Esophagus mucosa (tissue), 1 donor: ENCODE measurements around the gene B3GALNT2. TPM values are rescaled to one million over a fixed set of nuclear protein-coding genes. Genes with fewer than 3 reads are reported as not detected.
"Not testable (repeated sequence)": the region's sequence is repeated elsewhere in the genome, so short reads cannot be mapped to it uniquely, and the experiment has no call there.

Source experiments
- ATAC-seq: fragments of 200-7000 bp; cut with Tn5 transposase; one replicate; pipeline ENCODE4 v1.9.1; 2020
- total RNA-seq: library from RNA; stranded (reverse); gene quantifications from one replicate; pipeline ENCODE4 v1.2.4, GENCODE V29; 2023
- donor health status: DM: yes; HTN: yes; CAD: no.

Gene B3GALNT2
- 25.5 TPM for total RNA-seq

DNA sequence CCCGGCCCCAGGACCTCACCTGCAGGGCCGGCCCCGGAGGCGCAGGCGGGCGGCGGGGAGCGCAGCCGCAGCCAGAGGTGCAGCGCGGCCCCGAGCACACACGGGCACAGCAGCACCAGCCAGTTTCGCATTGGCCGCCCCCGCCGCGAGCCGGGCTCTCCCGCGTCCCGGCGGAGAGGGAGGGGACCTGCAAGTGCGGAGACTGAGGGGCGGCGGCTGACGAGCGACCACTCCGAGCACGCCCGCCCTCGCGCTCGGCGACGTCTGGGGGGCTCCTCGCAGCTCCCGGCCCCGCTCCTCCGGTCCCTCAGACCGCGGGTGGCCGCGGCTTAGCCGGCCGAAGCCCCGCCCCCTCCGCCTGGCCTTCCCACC is at the start of gene B3GALNT2:
Gene B3GALNT2 (minus strand): TSS at position 331 of the 372 bp plus-strand sequence. CDS start 200 bp downstream, at position 131.
- peak; percentile 53 for ATAC-seq

DNA sequence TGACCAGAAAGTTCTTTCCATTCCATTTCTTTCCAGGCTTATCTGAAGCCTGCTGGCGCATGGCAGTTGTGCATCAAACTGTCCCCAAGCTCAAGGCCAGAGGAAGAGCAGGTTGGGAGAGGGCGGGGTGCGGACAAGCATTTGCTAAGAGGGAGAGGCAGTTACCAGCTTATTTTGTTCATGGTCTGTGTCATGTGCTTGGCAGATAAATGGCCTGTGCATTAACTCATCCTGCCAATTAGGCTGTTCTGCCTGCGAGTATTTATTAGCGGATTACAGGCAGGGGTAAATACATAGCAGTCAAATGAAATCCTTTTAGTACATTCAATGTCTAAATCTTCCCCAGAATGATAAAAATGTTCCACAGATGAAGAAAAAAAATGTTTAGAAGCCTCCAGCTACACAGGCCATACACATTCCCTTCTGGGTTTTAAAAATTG is 48.9 kb upstream of the B3GALNT2 start:
- peak; percentile 71 for ATAC-seq

DNA sequence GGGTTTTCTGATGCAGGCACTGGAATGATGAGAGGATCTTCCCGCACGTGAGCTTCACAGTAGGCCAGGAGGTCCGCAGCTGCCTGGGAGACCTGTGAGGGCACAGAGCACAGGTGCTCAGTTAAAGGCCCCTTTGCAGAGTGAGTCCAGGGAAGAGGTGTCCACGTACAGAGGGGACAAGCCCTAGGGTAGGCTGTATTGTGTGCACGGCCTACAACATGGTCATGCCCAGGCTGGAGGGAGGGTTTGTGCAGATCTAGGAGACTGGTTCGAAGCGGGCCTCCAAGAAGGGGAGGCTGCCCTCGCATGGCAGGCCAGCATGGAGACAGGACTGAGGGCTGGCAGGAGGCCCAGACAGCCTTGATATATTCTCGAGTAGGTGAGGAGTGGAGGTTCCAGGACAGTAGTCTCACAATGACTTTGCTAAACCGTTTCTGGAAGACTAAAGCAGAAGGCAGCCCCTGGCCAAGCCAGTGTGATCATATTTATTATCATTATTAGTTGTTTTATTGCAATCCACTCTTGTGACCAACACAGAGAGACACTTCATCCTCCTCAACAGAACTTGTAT is 48.0 kb upstream of the B3GALNT2 start:
- ATAC-seq = no peak

DNA sequence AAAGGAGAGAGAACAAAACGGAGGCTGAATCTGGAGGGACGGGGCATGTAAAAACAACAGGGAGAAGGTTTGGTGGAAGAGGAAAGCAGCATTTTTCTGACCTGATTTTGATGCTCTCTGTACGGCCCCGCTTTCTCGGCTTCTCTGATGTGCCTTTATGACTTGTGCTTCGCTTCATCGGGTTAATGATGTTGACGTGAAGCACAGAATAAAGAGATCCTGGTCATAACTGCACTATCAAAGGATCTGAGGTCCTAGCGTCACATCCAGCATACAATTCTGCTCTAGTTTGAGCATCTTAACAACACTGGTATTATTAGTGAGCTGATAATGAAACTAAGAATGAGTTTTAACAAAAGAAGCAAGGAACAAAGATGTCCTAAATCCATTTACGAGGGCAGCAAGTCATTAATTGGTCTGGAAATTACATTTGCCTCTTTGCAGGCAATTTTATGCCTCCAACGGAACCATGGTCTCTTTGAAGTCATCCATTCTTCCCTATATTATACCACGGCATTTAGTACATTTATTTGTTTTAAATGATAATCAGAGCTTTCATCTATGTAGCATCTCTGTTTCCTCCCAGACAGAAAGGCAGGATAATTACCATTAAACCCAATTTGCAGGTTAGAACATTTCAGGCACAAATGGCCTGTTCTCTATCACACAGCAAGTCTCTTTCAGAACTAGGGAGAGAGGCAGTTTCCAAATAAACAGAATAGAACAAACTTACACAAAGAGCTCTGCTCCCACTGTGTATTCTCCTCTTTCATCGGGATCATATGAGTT is 45.3 kb upstream of the B3GALNT2 start:
- no peak for ATAC-seq

DNA sequence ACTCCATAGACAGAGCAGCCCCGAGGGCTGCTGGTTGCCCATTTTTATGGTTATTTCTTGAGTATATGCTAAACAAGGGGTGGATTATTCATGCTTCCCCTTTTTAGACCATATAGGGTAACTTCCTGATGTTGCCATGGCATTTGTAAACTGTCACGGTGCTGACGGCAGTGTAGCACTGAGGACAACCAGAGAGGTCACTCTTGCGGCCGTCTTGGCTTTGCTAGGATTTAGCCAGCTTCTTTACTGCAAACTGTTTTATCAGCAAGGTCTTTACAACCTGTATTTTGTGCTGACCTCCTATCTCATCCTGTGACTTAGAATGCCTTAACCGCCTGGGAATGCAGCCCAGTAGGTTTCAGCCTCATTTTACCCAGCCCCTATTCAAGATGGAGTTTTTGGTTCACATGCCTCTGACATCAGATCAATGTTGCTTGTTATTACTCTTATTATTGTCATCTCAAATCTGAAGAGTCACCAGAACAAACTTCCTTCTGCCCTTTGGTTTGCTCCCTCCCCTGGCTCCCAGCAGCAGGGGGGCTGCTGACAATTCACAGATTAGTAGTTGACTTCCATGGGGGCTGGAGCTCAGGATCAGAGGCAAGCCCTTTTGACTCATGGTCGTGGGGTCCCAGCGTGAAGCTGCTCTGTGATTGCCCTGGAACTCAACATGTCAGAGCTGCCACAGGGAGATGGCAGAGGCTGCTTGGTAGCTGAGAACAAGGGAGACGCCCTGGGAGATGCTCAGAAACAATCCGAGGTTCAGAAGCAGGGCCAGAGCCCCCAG is 42.3 kb upstream of the B3GALNT2 start:
- not testable (repeated sequence) for ATAC-seq

DNA sequence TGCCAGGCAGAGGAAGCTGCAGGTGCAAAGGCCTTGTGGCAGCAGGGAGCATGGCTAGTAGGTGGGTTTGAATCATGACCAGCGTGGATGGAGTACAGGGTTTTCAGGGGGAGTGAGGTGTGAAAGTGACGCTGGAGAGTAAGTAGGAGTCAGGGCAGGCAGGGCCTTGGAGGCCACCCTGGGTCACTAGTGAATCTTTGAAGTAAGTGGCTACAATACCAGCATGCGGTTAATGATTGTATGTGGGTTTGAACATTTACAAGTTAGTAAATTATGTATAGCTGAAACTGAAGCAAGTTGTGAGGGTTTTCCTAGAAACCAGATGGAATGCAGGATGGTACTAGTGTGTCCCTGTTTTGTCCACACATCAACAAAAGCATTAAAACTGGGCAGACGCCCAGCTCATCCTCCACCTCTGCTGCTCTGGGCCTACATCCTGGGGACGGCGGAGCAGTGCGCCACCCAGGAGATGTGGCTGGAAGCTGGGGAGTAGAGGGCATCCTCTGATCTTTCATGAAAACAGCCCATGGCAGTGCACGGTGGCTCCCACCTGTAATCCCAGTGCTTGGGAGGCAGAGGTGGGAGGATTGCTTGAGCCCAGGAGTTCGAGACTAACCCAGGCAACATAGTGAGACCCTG is 41.2 kb upstream of the B3GALNT2 start:
- no peak for ATAC-seq

DNA sequence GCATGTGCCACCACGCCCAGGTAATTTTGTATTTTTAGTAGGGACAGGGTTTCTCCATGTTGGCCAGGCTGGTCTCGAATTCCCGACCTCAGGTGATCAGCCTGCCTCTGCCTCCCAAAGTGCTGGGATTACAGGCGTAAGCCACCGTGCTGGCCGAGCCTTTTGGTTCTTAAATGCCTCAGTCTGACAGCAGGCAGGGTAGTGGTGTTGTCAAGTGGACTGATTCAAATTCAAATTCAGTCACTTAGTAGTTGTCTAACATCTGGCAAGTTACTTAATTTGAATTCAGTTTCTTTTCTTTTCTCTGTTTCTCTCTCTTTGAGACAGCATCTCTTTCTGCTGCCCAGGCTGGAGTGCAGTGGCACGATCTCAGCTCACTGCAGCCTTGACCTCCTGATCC is 38.6 kb upstream of the B3GALNT2 start:
- ATAC-seq = not testable (repeated sequence)

DNA sequence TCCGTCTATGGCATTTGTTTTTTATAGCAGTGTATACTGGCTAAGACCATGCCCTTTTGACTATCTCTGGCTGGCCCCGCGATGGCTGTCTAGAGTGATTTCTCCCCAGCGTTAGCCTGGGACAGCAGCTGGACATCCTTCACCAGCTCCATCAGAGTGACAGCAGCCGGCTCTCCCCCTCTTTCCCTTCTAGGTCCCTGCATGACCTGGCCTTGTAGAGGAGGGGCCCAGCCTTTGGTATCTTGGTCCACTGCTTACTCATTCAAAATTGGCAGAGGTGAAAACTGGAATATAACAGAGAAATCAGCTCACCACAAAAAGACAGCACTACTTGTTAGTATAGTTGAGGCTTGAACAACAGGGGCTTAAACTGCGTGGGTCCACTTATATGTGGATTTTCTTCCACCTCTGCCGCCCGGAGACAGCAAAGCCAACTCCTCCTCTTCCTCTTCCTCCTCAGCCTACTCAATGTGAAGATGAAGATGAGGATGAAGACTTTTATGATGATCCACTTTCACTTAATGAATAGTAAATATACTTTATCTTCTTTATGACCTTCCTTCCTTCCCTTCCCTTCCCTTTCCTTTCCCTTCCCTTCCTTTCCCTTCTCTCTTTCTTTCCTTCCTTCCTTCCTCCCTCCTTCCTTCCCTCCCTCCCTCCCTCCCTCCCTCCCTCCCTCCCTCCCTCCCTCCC is 29.4 kb upstream of the B3GALNT2 start:
- no peak for ATAC-seq

DNA sequence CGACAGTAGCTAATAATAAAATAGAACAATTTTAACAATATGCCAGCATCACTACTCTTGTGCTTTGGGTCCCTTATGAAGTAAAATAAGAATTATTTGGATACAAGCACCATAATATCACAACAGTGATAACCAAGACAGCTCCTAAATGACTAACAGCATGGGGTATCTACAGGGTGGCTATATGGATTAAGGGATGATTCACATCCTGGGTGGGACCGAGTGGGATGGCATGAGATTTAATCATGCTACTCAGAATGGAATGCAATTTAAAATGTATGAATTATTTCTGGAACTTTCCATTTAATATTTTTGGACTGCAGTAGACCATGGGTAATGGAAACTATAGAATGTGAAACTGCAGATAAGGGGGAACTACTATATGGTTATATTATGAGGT is 28.1 kb upstream of the B3GALNT2 start:
- ATAC-seq = peak; percentile 74

DNA sequence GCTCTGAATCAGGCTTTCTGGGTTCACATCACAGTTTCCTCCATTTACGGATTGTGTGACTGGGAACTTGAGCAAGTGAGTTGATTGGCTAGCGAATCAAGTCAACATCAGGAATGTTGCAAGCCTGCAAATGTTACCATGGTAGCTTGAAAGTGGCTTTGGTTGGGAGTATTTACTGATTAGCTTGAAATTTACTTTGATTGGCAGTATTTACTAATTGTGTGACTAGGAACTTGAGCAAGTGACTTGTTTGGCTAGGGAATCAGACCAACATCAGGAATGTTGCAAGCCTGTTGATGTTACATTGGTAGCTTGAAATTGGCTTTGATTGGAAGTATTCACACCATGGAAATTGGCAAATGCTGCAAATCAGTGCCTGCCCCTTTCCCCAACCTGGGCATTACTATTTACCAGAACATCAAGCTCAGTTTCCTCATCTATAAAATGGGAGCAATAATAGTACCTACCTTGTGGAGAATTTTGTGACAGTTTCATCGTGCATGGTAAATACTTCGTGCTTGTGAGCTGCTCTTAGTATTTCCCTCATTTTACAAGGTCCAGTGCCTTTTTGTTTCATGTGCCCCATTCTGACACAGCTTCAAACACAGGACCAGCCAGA is 23.1 kb upstream of the B3GALNT2 start:
- ATAC-seq = no peak

DNA sequence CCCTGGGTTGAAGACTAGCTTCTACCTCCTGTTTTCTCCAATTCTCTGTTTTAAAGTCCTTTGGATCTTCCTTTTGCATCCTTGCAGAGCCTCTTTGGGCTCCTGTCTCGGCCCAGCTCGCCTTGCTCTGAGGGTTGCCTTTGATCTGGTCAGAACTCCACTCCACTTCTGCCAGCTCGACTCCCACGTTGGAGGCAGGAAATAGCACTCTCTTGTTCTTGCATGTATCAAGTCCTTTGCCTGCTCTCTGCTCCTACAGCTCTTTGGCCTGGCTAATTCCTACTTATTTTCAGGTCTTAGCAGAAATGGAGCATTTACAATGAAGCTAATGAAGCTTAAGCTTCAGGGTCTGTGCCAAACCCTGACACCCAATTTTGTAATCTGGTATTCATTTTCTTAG is 21.1 kb upstream of the B3GALNT2 start:
- ATAC-seq = no peak

DNA sequence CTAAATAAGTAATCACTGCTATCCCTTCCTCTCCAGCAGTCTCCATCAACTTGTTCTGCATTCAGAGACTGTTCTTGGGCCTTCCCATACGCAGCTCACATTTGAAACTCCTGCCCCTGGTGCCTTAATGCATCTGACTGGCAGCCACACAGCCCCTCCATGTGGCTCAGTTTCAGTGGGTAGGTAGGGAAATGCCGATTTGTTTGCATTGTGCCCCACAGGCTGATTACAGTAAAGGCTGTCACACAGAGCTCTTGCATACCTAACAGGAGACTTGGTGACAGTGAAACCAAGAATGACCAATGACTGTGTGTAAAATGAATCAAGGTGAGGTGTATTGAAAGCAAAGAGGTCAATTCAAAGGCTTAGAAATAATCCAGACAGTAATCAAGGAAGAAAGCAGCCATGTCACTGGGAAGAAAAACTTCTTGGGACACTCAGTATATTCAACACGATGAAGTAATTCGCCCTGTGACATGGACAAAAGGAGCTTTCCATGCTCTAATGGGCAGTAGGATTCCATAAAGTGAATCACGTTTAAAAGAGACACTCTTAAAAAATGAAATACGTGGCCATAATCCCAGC is 12.7 kb upstream of the B3GALNT2 start:
- ATAC-seq = peak; percentile 72

DNA sequence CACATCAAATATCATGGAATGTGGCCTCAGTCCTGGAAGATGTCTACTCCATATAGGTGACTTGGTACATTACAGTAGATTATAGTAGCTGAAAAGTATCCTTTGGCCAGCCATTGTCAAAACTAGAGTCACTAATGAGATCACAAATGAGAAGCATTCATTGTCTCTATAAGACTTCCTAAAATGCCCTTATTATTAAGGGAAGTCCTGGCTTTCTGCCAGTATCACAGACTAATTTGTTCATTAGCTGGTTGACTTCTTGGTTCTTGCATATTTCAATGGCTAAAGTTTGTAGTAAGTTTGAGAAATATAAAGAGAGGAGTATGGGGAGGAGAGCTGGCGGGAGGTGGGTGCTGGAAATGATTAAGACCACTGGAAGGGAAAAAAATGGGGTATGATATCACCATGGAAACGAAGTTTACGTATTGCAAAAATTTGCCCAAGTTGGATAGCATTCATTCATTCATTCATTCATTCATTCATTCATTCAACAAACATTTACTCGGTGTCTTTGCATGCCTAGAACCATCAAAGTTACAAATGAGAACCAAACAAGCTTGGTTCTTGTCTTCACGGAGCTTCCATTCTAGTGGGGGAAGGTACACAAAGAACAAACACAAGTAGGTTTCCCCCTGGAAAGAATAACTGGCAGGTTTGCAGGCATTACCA is 11.7 kb upstream of the B3GALNT2 start:
- no peak for ATAC-seq

DNA sequence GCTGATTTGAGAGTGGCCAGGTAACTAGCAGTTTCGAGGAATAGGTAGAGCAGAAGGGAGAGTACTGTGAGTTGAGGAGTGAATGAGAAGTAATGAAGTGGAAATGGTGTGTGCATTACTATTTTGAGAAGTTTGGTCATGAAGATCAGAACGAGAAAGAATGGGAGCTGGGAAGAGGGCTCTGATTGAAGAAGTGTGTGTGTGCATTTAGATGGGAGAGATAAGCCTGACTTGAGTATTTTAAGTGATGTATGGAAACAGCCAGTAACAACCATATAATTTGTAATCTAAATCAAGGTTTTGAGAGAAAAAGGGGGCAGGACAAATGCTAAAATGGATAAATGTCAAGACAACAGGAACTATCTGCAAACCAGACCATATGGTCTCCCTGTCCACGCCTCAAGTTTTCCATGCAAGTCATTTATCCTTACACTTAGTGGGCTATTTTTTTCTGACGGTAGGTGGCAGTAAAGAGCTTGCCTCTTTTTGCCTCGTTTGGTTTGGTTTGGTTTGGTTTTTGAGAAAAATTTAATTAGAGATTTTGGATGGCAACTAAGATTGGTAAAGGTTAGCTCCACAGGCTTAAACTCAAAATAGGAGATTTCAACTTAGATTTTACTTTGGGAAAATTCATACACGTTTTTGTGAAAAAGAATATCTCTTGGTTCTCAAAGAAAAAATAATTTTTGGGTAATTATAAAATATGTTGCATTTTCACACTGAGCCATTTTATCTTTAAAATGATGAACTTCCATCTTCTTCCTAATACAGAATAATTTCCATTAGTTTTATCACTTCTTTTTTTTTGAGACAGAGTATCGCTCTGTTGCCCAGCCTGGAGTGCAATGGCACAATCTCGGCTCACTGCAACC is 9.5 kb upstream of the B3GALNT2 start:
- peak; percentile 56 for ATAC-seq

DNA sequence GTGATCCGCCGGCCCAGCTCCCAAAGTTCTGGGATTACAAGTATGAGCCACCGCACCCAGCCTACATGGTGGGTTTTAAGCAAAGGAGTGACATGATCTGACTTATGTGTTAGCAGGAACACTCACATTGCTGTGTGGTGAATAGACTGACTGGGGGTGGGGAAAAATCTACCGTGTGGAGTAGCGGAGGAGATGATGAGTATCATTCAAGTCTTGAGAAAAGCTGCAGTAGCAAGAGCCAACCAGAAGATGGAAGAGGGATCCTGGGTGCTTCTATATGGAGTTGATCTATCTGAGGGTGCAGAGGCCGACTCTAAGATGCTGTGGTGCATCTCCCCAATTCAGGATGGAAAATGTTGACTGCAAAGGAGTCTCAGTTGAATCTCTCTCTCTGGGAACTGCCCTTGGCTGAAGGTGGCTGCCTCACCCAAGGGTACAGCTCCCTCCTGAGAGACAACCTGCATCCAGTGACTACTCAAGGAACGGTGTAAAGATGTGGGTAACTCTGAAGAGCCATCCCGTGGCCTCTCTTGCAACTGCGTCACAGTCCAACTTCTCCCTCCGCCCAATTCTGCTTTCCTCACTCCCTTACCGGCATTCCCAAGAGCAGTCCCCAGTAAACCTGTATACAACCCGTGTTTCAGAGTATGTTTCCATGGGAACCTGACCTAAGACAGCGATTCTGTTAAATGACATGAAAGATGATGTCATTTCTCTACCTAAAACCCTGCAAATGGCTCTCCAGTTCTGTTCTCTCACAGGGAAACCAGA is 7.4 kb upstream of the B3GALNT2 start:
- ATAC-seq = peak; percentile 42

DNA sequence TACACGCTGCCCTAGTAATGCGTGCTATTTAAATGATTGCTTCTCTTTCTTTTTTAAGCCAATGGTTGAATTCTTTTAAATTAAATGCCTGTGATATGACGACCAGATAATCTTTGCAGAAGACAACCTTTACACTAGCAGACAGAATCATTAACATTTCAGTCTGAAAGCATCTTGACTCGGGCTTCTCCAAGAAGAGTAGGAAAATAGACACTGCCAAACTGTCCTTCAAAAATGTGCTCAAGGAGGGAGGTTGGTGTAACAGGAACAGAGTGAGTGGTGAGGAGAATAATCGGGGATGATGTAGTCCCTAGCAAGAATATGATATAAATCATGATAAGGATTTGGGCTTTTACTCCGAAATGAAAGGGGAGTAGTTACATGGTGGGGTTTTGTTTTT is 6.6 kb upstream of the B3GALNT2 start:
- ATAC-seq = no peak

DNA sequence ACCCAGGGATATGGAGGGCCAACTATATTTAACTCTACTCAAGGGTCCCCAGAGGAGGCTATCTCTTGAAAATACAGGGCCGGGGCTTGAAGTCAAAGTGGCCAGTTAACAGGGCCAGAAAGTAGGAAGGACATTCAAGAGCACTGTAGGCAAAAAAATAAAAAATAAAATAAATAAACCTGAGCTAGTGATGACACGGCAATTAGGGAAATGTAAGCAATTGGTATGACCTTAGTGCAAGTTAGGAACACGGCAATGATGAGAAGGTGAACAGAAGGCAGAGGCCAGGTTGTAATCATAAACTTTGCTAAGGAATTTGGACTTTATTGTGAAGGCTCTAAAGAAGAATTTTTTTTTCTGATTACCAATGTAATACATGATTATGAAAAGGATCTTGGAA is 3.4 kb upstream of the B3GALNT2 start:
- no peak for ATAC-seq

DNA sequence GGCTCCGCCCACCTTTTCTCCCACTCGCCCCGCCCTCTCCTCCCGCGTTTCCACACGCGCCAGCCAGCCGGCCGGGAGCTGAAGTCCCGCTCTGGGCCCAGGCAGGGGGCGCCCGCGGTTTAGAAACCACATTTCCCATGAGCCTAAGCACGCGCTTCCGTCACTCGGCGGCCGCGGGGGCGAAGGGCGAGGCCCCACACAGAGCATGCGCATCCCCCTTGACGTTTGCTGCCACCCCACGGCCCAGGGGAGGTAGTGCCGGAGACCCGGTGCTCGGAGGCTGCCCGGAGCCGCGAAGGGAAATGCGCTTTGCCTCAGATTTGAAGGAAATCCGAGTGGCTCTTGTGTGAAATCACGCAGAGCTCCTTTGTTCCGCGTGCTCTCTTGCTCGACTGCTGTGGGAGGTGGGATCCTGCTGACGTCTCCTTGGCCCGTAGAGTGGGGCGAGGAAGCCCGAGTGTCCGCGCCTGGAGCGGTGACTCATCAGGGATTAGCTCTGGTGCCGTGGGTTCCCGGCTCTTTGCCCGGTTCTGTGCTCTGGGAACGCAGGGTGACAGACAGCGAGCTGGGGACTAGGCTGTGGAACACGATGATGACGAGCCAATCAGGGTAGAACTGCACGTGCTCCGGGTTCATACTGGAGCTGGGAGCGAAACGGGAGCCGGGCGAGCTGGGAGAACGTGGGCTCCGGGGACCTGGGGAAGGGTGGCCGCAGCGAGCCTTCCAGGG is 406 bp upstream of the B3GALNT2 start:
- ATAC-seq = peak; percentile 96
